Spleen (tissue), 11 donors: ENCODE data around the gene RPL36AL. TPM values are rescaled to one million over a fixed set of nuclear protein-coding genes. Genes with fewer than 3 reads are reported as not detected.

ENCODE experiments used
- DNase-seq: peaks from one replicate; pipeline ENCODE4 v3.0.0-alpha.2; 2020
- H3K27ac ChIP-seq, 8 donors: fragments of 200-600 bp; sonication (generic) in 7 of 8; 1 replicate in 4 of 8; 2 replicates in 4 of 8; pipeline versions ENCODE4 v1.5.0 to v1.8.0; 2016 to 2021; ENCODE audit warnings: inconsistent platforms in 4 of 8, mild to moderate bottlenecking in 4 of 8, moderate library complexity in 1 of 8
- H3K27me3 ChIP-seq, 7 donors: fragments of 200-600 bp; sonication (generic) in 6 of 7; replicated peaks in 1 of 7; 1 replicate in 4 of 7; 2 replicates in 3 of 7; pipeline versions ENCODE4 v1.5.0 to v1.8.0; 2016 to 2021; ENCODE audit warnings: inconsistent platforms in 3 of 7, mild to moderate bottlenecking in 1 of 7
- H3K36me3 ChIP-seq, 6 donors: fragments of 200-600 bp; sonication (generic) in 5 of 6; 1 replicate in 4 of 6; 2 replicates in 2 of 6; pipeline versions ENCODE4 v1.5.0 to v1.8.0; 2016 to 2021; ENCODE audit warnings: inconsistent platforms in 2 of 6
- H3K4me1 ChIP-seq, 6 donors: fragments of 200-600 bp; sonication (generic) in 5 of 6; 1 replicate in 3 of 6; 2 replicates in 3 of 6; pipeline versions ENCODE4 v1.5.0 to v1.8.0; 2016 to 2021; ENCODE audit warnings: inconsistent platforms in 3 of 6
- H3K4me3 ChIP-seq, 8 donors: fragments of 200-600 bp; sonication (generic) in 7 of 8; 1 replicate in 4 of 8; 2 replicates in 4 of 8; pipeline versions ENCODE4 v1.5.0 to v1.8.0; 2016 to 2021; ENCODE audit warnings: inconsistent platforms in 4 of 8, mild to moderate bottlenecking in 4 of 8, moderate library complexity in 2 of 8
- H3K9me3 ChIP-seq, 8 donors: fragments of 200-600 bp; sonication (generic) in 7 of 8; 1 replicate in 4 of 8; 2 replicates in 4 of 8; pipeline versions ENCODE4 v1.5.0 to v1.8.0; 2016 to 2021; ENCODE audit warnings: inconsistent platforms in 4 of 8
- CTCF ChIP-seq, 11 experiments: fragments of 200-600 bp in 7 of 11; fragments of 450-650 bp in 4 of 11; sonication (generic) in 4 of 11; IDR thresholded peaks in 8 of 11; conservative IDR thresholded peaks in 3 of 11; 1 replicate in 7 of 11; 2 replicates in 4 of 11; pipeline versions ENCODE4 v1.4.0 to v1.8.0; 2016 to 2021; ENCODE audit warnings: antibody characterized with exemption in 11 of 11, inconsistent platforms in 4 of 11, mild to moderate bottlenecking in 1 of 11
- POLR2A ChIP-seq, 3 donors: fragments of 450-650 bp; IDR thresholded peaks; one replicate each; pipeline ENCODE4 v1.5.1; 2017; ENCODE audit warnings: antibody characterized with exemption in 3 of 3, mild to moderate bottlenecking in 1 of 3
- POLR2AphosphoS5 ChIP-seq, 3 donors: sonication (generic); formaldehyde crosslinking; IDR thresholded peaks; one replicate each; pipeline ENCODE4 v1.5.1; 2017; ENCODE audit warnings: antibody characterized with exemption in 3 of 3
- WGBS, 5 donors: extraction: QIAGEN DNeasy Blood & Tissue Kit in 3 of 5; methylation state at CpG; one replicate each; pipeline versions ENCODE4 v1.1.5 to v1.1.7; 2013 to 2018; 5-methylcytosine and 5-hydroxymethylcytosine counted together
- intact Hi-C: fragments of 100-400 bp; cut with DNase I; formaldehyde crosslinking; loops from one replicate; pipeline ENCODE4 v1.15.0; 2023; ENCODE audit warnings: low total_unique reads
- polyA plus RNA-seq, 3 donors: library from polyadenylated mRNA; stranded (reverse); fragments of 200-250 nt; gene quantifications; one replicate each; pipeline ENCODE4 v1.2.1, GENCODE V29; 2013
- total RNA-seq, 7 donors: library from RNA; depleted of rRNA in 3 of 7; stranded (reverse); fragments of >200 nt in 3 of 7; fragmentation: NEBNext Ultra II Directional in 4 of 7; extraction: Animal tissue kit (Norgen Biotek cat#: 25700) in 4 of 7; gene quantifications; one replicate each; pipeline versions ENCODE4 v1.1.0 to v1.2.1, GENCODE V29; 2016 to 2021
- donor health status: healthy with polysubstance abuse.
- donor health status: DM: no; HTN: no; CAD: no; lungs with moderate emphysema.
- donor health status: DM: no; HTN: no; CAD: no.
- donor health status: Bipolar disorder and iron deficiency.
- donor health status: healthy.
- donor health status: DM: no; HTN: no; CAD: no.
- donor health status: DM: yes; HTN: yes; CAD: no.

Gene RPL36AL
- total and polyA plus RNA-seq, 10 donors = 122 to 638 (median 216) TPM

GRCh38 chr14:49612251-49612650 lies 8.2 kb downstream of the RPL36AL start:
- WGBS, 5 donors = 89 to 96% (median 93%) methylated on average over 4 of the region's 4 CpGs
- no peak overlapping the region for H3K4me3 ChIP-seq
- peaks cover 0 to 66% (median 2%) of the 10 kb centered on the region in 6 donors for H3K36me3 ChIP-seq
- no peaks in the 10 kb centered on the region for H3K27me3 ChIP-seq
- H3K9me3 ChIP-seq = no peaks in the 10 kb centered on the region
- no peak overlapping the region for H3K27ac ChIP-seq
- peaks cover 0 to 9% (median 0%) of the 10 kb centered on the region in 6 donors for H3K4me1 ChIP-seq
- TF ChIP-seq POLR2AphosphoS5 (IDR thresholded peaks at IDR 0.05) = no peak
- no peak for TF ChIP-seq CTCF (IDR thresholded peaks at IDR 0.05 in 8 of 11, conservative IDR thresholded peaks at IDR 0.05 in 3 of 11)
- no peak for TF ChIP-seq POLR2A (IDR thresholded peaks at IDR 0.05)
- intact Hi-C loops = no loop called here
- DNase-seq = no peak

GRCh38 chr14:49607583-49607982 lies 12.8 kb downstream of the RPL36AL start:
- 89 to 98% (median 97%) methylated on average over 6 of the region's 6 CpGs for WGBS, 5 donors
- Histone ChIP-seq H3K27me3 (no peaks in the 10 kb centered on the region), H3K9me3 (no peaks in the 10 kb centered on the region), H3K36me3 (peaks cover 0 to 75% (median 1%) of the 10 kb centered on the region in 6 donors), H3K4me1 (no peaks in the 10 kb centered on the region), H3K4me3 (no peak overlapping the region), H3K27ac (no peak overlapping the region)
- TF ChIP-seq POLR2A (IDR thresholded peaks at IDR 0.05) (no peak), POLR2AphosphoS5 (IDR thresholded peaks at IDR 0.05) (no peak), CTCF (IDR thresholded peaks at IDR 0.05 in 8 of 11, conservative IDR thresholded peaks at IDR 0.05 in 3 of 11) (no peak)
- no peak for DNase-seq
- intact Hi-C loops = no loop called here

GRCh38 chr14:49598485-49599300 lies 21.7 kb downstream of the RPL36AL start, which contains the start of gene LRR1:
LRR1 (plus strand) TSS chr14:49598940; CDS start chr14:49599021, 81 bp downstream.
- Histone ChIP-seq H3K4me1 (peaks cover 7 to 65% (median 32%) of the 10 kb centered on the region in 6 donors), H3K36me3 (peaks cover 0 to 16% (median 0%) of the 10 kb centered on the region in 6 donors), H3K9me3 (no peaks in the 10 kb centered on the region), H3K27me3 (no peaks in the 10 kb centered on the region), H3K4me3 (peak within 1 kb of the TSS; percentile 79 to 99 (median 86)), H3K27ac (peak within 1 kb of the TSS; percentile 96 to 99 (median 98))
- 0% methylated on average over 21 to 77 of the region's 77 CpGs for WGBS, 5 donors
- DNase-seq = peak; percentile 98
- intact Hi-C loops = no loop called here
- TF ChIP-seq POLR2AphosphoS5 (IDR thresholded peaks at IDR 0.05) = peak; percentile 80 to 91 (median 86)
- TF ChIP-seq CTCF (IDR thresholded peaks at IDR 0.05 in 8 of 11, conservative IDR thresholded peaks at IDR 0.05 in 3 of 11) = peak in 3 of 11 experiments; percentile 17 to 19 (median 18)
- TF ChIP-seq POLR2A (IDR thresholded peaks at IDR 0.05) = peak in 1 of 3 donors; percentile 1

GRCh38 chr14:49598189-49598484 lies 22.3 kb downstream of the RPL36AL start:
- WGBS, 5 donors = 0 to 1% (median 0%) methylated on average over 14 to 15 of the region's 15 CpGs
- H3K36me3 ChIP-seq = peaks cover 0 to 10% (median 0%) of the 10 kb centered on the region in 6 donors
- H3K27me3 ChIP-seq = no peaks in the 10 kb centered on the region
- no peak for DNase-seq
- peak overlapping the region; percentile 96 to 99 (median 98) for H3K27ac ChIP-seq
- H3K4me1 ChIP-seq = peaks cover 7 to 71% (median 32%) of the 10 kb centered on the region in 6 donors
- H3K9me3 ChIP-seq = no peaks in the 10 kb centered on the region
- intact Hi-C loops = no loop called here
- no peak for TF ChIP-seq CTCF (IDR thresholded peaks at IDR 0.05 in 8 of 11, conservative IDR thresholded peaks at IDR 0.05 in 3 of 11)
- no peak for TF ChIP-seq POLR2A (IDR thresholded peaks at IDR 0.05)
- TF ChIP-seq POLR2AphosphoS5 (IDR thresholded peaks at IDR 0.05) = no peak
- peak overlapping the region; percentile 79 to 99 (median 86) for H3K4me3 ChIP-seq
